Activated CD8-positive, alpha-beta T cell treated with anti-CD3 and anti-CD28 coated beads for 36 hours (primary cell): ENCODE measurements around the gene CTBP1. TPM values are rescaled to one million over a fixed set of nuclear protein-coding genes. Genes with fewer than 3 reads are reported as not detected.

Source experiments
- ATAC-seq: fragments of 200-7000 bp; cut with Tn5 transposase; one replicate; pipeline ENCODE4 v1.10.0; 2021; ENCODE audit warnings: mild to moderate bottlenecking, moderate library complexity
- CTCF ChIA-PET: fragments of 350-600 bp; sonication (Branson Sonifier 250); formaldehyde crosslinking; loops from one replicate; lab custom pipeline; 2021; ENCODE audit warnings: antibody characterized with exemption; lab: Charles Lee
- POLR2A ChIA-PET: fragments of 350-600 bp; sonication (Branson Sonifier 250); formaldehyde crosslinking; loops from one replicate; lab custom pipeline; 2021; ENCODE audit warnings: antibody characterized with exemption; lab: Charles Lee
- DNase-seq: peaks from one replicate; pipeline ENCODE4 v3.0.0-alpha.2; 2020
- H3K27ac Mint-ChIP-seq: one replicate; pipeline ENCODE4 v1.8.0; 2021; ENCODE audit warnings: mild to moderate bottlenecking, mixed read lengths
- H3K27me3 Mint-ChIP-seq: one replicate; pipeline ENCODE4 v1.8.0; 2021; ENCODE audit warnings: mixed read lengths
- H3K36me3 Mint-ChIP-seq: one replicate; pipeline ENCODE4 v1.8.0; 2021; ENCODE audit warnings: low read depth, mixed read lengths
- H3K4me1 Mint-ChIP-seq: one replicate; pipeline ENCODE4 v1.8.0; 2021; ENCODE audit warnings: low read depth, mixed read lengths
- H3K4me3 Mint-ChIP-seq: one replicate; pipeline ENCODE4 v1.8.0; 2021; ENCODE audit warnings: mild to moderate bottlenecking, moderate library complexity, mixed read lengths
- H3K9me3 Mint-ChIP-seq: one replicate; pipeline ENCODE4 v1.8.0; 2021; ENCODE audit warnings: mixed read lengths
- CTCF ChIP-seq: fragments of 200-600 bp; IDR thresholded peaks from one replicate; pipeline ENCODE4 v1.8.0; 2022; ENCODE audit warnings: antibody characterized with exemption, mild to moderate bottlenecking
- intact Hi-C: fragments of 100-400 bp; cut with micrococcal nuclease; formaldehyde crosslinking; loops from one replicate; pipeline ENCODE4 v1.10.0; 2022
- total RNA-seq, 2 experiments: library from RNA; stranded (reverse); gene quantifications; one replicate each; pipeline ENCODE4 v1.2.3, GENCODE V29; 2021

Gene CTBP1
- total RNA-seq, 2 experiments from 2014 or later = 136 TPM

GRCh38 chr4:1289207-1290164 lies 40.6 kb upstream of the CTBP1 start, which contains the start of gene MAEA:
Gene MAEA, plus strand, starts transcription at chr4:1289891. Its CDS starts 23 bp downstream, at chr4:1289914.
- H3K27me3 Mint-ChIP-seq = no peaks in the 10 kb centered on the region
- H3K36me3 Mint-ChIP-seq = peaks cover 6% of the 10 kb centered on the region
- ChIA-PET POLR2A (interaction anchor here (0.9 to 3.8 kb wide), 12 partner anchors 11 to 234 kb away, joined by 3 to 23 read pairs (median 4); partner anchors contain the start of genes CTBP1 and UVSSA), CTCF (interaction anchor here (0.9 to 9.6 kb wide), 7 partner anchors 20 to 159 kb away, joined by 3 to 57 read pairs (median 3); no protein-coding TSS in a partner anchor)
- intact Hi-C loops = loop anchor here (5.0 kb wide), 1 partner anchor 122 kb away; no protein-coding TSS in a partner anchor
- peak within 1 kb of the TSS; percentile 91 for H3K4me3 Mint-ChIP-seq
- no peak for TF ChIP-seq CTCF
- peaks cover 4% of the 10 kb centered on the region for H3K9me3 Mint-ChIP-seq
- ATAC-seq = peak; percentile 98
- peak; percentile 98 for DNase-seq
- H3K4me1 Mint-ChIP-seq = peaks cover 29% of the 10 kb centered on the region
- H3K27ac Mint-ChIP-seq = peak within 1 kb of the TSS; percentile 89

GRCh38 chr4:1288786-1289185 lies 39.9 kb upstream of the CTBP1 start:
- peaks cover 28% of the 10 kb centered on the region for H3K4me1 Mint-ChIP-seq
- ChIA-PET POLR2A (interaction anchor here (0.9 to 3.8 kb wide), 8 partner anchors 12 to 120 kb away, joined by 3 to 23 read pairs (median 8); partner anchors contain the start of genes CTBP1 and UVSSA), CTCF (interaction anchor here (1.2 to 9.6 kb wide), 4 partner anchors 12 to 158 kb away, joined by 3 to 57 read pairs (median 6); no protein-coding TSS in a partner anchor)
- no peak for TF ChIP-seq CTCF
- intact Hi-C loops = loop anchor here (5.0 kb wide), 1 partner anchor 121 kb away; no protein-coding TSS in a partner anchor
- DNase-seq (no peak), ATAC-seq (no peak)
- H3K27ac Mint-ChIP-seq = peak overlapping the region; percentile 89
- H3K36me3 Mint-ChIP-seq = peaks cover 6% of the 10 kb centered on the region
- H3K27me3 Mint-ChIP-seq = no peaks in the 10 kb centered on the region
- peaks cover 4% of the 10 kb centered on the region for H3K9me3 Mint-ChIP-seq
- H3K4me3 Mint-ChIP-seq = peak overlapping the region; percentile 91

- Mint-ChIP-seq H3K9me3 (peaks cover 4% of the 10 kb centered on the region), H3K27me3 (no peaks in the 10 kb centered on the region), H3K27ac (no peak overlapping the region), H3K4me3 (no peak overlapping the region), H3K4me1 (peaks cover 6% of the 10 kb centered on the region), H3K36me3 (no peaks in the 10 kb centered on the region)
- ChIA-PET POLR2A (no interaction called here), CTCF (interaction anchor here (0.7 to 9.6 kb wide), 16 partner anchors 9 to 275 kb away, joined by 3 to 57 read pairs (median 6); no protein-coding TSS in a partner anchor)
- DNase-seq (peak; percentile 78), ATAC-seq (no peak)
- peak; percentile 39 for TF ChIP-seq CTCF
- intact Hi-C loops = loop anchor here (5.0 kb wide), 1 partner anchor 119 kb away; no protein-coding TSS in a partner anchor
Measured at GRCh38 chr4:1285790-1286553, 37.0 kb upstream of the CTBP1 start.

GRCh38 chr4:1285151-1285789 lies 36.3 kb upstream of the CTBP1 start:
- ATAC-seq = no peak
- intact Hi-C loops = loop anchor here (5.0 kb wide), 1 partner anchor 118 kb away; no protein-coding TSS in a partner anchor
- Mint-ChIP-seq H3K4me1 (peaks cover 6% of the 10 kb centered on the region), H3K27me3 (no peaks in the 10 kb centered on the region), H3K9me3 (peaks cover 4% of the 10 kb centered on the region), H3K27ac (no peak overlapping the region), H3K4me3 (no peak overlapping the region), H3K36me3 (no peaks in the 10 kb centered on the region)
- no peak for TF ChIP-seq CTCF
- no peak for DNase-seq
- ChIA-PET CTCF (interaction anchor here (1.0 to 9.6 kb wide), 13 partner anchors 8 to 275 kb away, joined by 3 to 57 read pairs (median 8); no protein-coding TSS in a partner anchor), POLR2A (no interaction called here)
